Subcutaneous abdominal adipose tissue (tissue), 5 donors: ENCODE data around the gene WDR54.

Experiments used
- H3K27ac ChIP-seq: one replicate; pipeline ENCODE4 v1.7.0; 2013; ENCODE audit warnings: low read depth, mild to moderate bottlenecking, inconsistent platforms, low read length, moderate library complexity
- H3K27me3 ChIP-seq, 5 donors: one replicate each; pipeline ENCODE4 v1.7.0; 2013; ENCODE audit warnings: low read length in 5 of 5, inconsistent platforms in 1 of 5; ENCODE audit not compliant: control insufficient read depth in 5 of 5, insufficient read depth in 4 of 5
- H3K36me3 ChIP-seq, 5 donors: one replicate each; pipeline ENCODE4 v1.7.0; 2013; ENCODE audit warnings: low read length in 5 of 5; ENCODE audit not compliant: control insufficient read depth in 5 of 5, insufficient read depth in 5 of 5
- H3K4me1 ChIP-seq, 5 donors: one replicate each; pipeline ENCODE4 v1.7.0; 2013; ENCODE audit warnings: low read length in 5 of 5, mild to moderate bottlenecking in 3 of 5, moderate library complexity in 1 of 5; ENCODE audit not compliant: control insufficient read depth in 5 of 5, insufficient read depth in 5 of 5
- H3K4me3 ChIP-seq, 5 donors: one replicate each; pipeline ENCODE4 v1.7.0; 2013; ENCODE audit warnings: low read length in 5 of 5, low read depth in 1 of 5
- H3K9ac ChIP-seq, 5 donors: one replicate each; pipeline ENCODE4 v1.7.0; 2013; ENCODE audit warnings: low read length in 5 of 5, mild to moderate bottlenecking in 4 of 5, moderate library complexity in 3 of 5
- H3K9me3 ChIP-seq, 5 donors: one replicate each; pipeline ENCODE4 v1.7.0; 2013; ENCODE audit warnings: low read length in 5 of 5; ENCODE audit not compliant: control insufficient read depth in 5 of 5
- donor health status: healthy.
- donor health status: healthy.
- donor health status: healthy.
- donor health status: healthy.
- donor health status: healthy.

The WDR54 gene

GRCh38 chr2:74399785-74400184 is 21.7 kb upstream of the WDR54 start:
- no peak overlapping the region for H3K9ac ChIP-seq
- no peaks in the 10 kb centered on the region for H3K36me3 ChIP-seq
- H3K27ac ChIP-seq: no peak overlapping the region
- no peaks in the 10 kb centered on the region for H3K9me3 ChIP-seq
- no peaks in the 10 kb centered on the region for H3K4me1 ChIP-seq
- no peak overlapping the region for H3K4me3 ChIP-seq
- peaks cover 0 to 3% (median 0%) of the 10 kb centered on the region in 5 donors for H3K27me3 ChIP-seq

GRCh38 chr2:74401891-74402290 is 19.6 kb upstream of the WDR54 start:
- H3K4me3 ChIP-seq: no peak overlapping the region
- no peaks in the 10 kb centered on the region for H3K9me3 ChIP-seq
- H3K36me3 ChIP-seq: no peaks in the 10 kb centered on the region
- H3K27ac ChIP-seq: no peak overlapping the region
- H3K4me1 ChIP-seq: no peaks in the 10 kb centered on the region
- H3K9ac ChIP-seq: no peak overlapping the region
- no peaks in the 10 kb centered on the region for H3K27me3 ChIP-seq

- no peak overlapping the region for H3K27ac ChIP-seq
- no peaks in the 10 kb centered on the region for H3K4me1 ChIP-seq
- H3K4me3 ChIP-seq: no peak overlapping the region
- H3K36me3 ChIP-seq: no peaks in the 10 kb centered on the region
- H3K9me3 ChIP-seq: no peaks in the 10 kb centered on the region
- no peak overlapping the region for H3K9ac ChIP-seq
- no peaks in the 10 kb centered on the region for H3K27me3 ChIP-seq
Observed at GRCh38 chr2:74406035-74406434, 15.5 kb upstream of the WDR54 start.

GRCh38 chr2:74407682-74408081 is 13.8 kb upstream of the WDR54 start:
- Histone ChIP-seq H3K9me3 (no peaks in the 10 kb centered on the region), H3K27me3 (no peaks in the 10 kb centered on the region), H3K27ac (no peak overlapping the region), H3K4me3 (no peak overlapping the region), H3K9ac (no peak overlapping the region), H3K36me3 (no peaks in the 10 kb centered on the region), H3K4me1 (no peaks in the 10 kb centered on the region)

GRCh38 chr2:74413001-74413698 is 8.4 kb upstream of the WDR54 start:
- Histone ChIP-seq H3K4me1 (peaks cover 0 to 28% (median 22%) of the 10 kb centered on the region in 5 donors), H3K27ac (no peak overlapping the region), H3K4me3 (no peak overlapping the region), H3K36me3 (no peaks in the 10 kb centered on the region), H3K27me3 (peaks cover 0 to 13% (median 5%) of the 10 kb centered on the region in 5 donors), H3K9ac (peak overlapping the region in 1 of 5 donors; percentile 46), H3K9me3 (no peaks in the 10 kb centered on the region)

GRCh38 chr2:74414441-74414840 is 7.1 kb upstream of the WDR54 start:
- H3K9me3 ChIP-seq: no peaks in the 10 kb centered on the region
- no peak overlapping the region for H3K27ac ChIP-seq
- H3K4me3 ChIP-seq: peak overlapping the region in 4 of 5 donors; percentile 68 to 90 (median 78)
- H3K27me3 ChIP-seq: peaks cover 0 to 15% (median 5%) of the 10 kb centered on the region in 5 donors
- H3K4me1 ChIP-seq: peaks cover 0 to 28% (median 22%) of the 10 kb centered on the region in 5 donors
- peak overlapping the region in 4 of 5 donors; percentile 31 to 77 (median 60) for H3K9ac ChIP-seq
- no peaks in the 10 kb centered on the region for H3K36me3 ChIP-seq

GRCh38 chr2:74414881-74415761 is 6.4 kb upstream of the WDR54 start:
- H3K9ac ChIP-seq: peak overlapping the region in 4 of 5 donors; percentile 31 to 77 (median 60)
- peak overlapping the region; percentile 68 to 90 (median 78) for H3K4me3 ChIP-seq

GRCh38 chr2:74415762-74416395 is 5.7 kb upstream of the WDR54 start:
- Histone ChIP-seq H3K4me1 (peaks cover 0 to 29% (median 23%) of the 10 kb centered on the region in 5 donors), H3K27ac (no peak overlapping the region), H3K27me3 (peaks cover 0 to 15% (median 5%) of the 10 kb centered on the region in 5 donors), H3K36me3 (no peaks in the 10 kb centered on the region), H3K9me3 (no peaks in the 10 kb centered on the region), H3K4me3 (peak overlapping the region; percentile 68 to 90 (median 78)), H3K9ac (peak overlapping the region in 3 of 5 donors; percentile 31 to 77 (median 70))

More at GRCh38 chr2:74414881-74415761, 6.4 kb upstream of the WDR54 start:
- Histone ChIP-seq H3K27me3 (peaks cover 0 to 15% (median 5%) of the 10 kb centered on the region in 5 donors), H3K9me3 (no peaks in the 10 kb centered on the region), H3K36me3 (no peaks in the 10 kb centered on the region), H3K27ac (peak overlapping the region; percentile 23), H3K4me1 (peaks cover 0 to 28% (median 22%) of the 10 kb centered on the region in 5 donors)

- Histone ChIP-seq H3K9ac (no peak overlapping the region), H3K36me3 (no peaks in the 10 kb centered on the region), H3K27me3 (peaks cover 0 to 17% (median 5%) of the 10 kb centered on the region in 5 donors), H3K4me1 (peaks cover 0 to 38% (median 32%) of the 10 kb centered on the region in 5 donors), H3K4me3 (no peak overlapping the region), H3K27ac (no peak overlapping the region), H3K9me3 (no peaks in the 10 kb centered on the region)
Observed at GRCh38 chr2:74416778-74417177, 4.8 kb upstream of the WDR54 start.
